Activated CD4-positive, alpha-beta T cell treated with anti-CD3 and anti-CD28 coated beads for 4 hours (primary cell): ENCODE data around the gene CDHR2.
A peak's percentile ranks its signal among the peaks of the same experiment; 100 is the strongest.
"Not testable (repeated sequence)": the region's sequence is repeated elsewhere in the genome, so short reads cannot be mapped to it uniquely, and the experiment has no call there.

Experiments used
- DNase-seq, 2 donors: peaks; one replicate each; pipeline ENCODE4 v3.0.0-alpha.2; 2020

The CDHR2 gene

GRCh38 chr5:176573564-176574296 is 24.6 kb downstream of the CDHR2 start:
- peak; percentile 73 to 81 for DNase-seq

GRCh38 chr5:176574297-176574591 is 25.1 kb downstream of the CDHR2 start:
- DNase-seq = no peak

- no peak for DNase-seq
These were observed 25.9 kb downstream of the CDHR2 start for GRCh38 chr5:176575066-176575465.

- DNase-seq = no peak
These were observed 26.6 kb downstream of the CDHR2 start for GRCh38 chr5:176575488-176576422.

GRCh38 chr5:176577312-176578176 is 28.4 kb downstream of the CDHR2 start:
- no peak for DNase-seq

GRCh38 chr5:176578391-176578808 is 29.3 kb downstream of the CDHR2 start:
- DNase-seq = peak; percentile 23 to 33

GRCh38 chr5:176579323-176579722 is 30.2 kb downstream of the CDHR2 start:
- no peak for DNase-seq

- DNase-seq = no peak
These were observed 32.2 kb downstream of the CDHR2 start for GRCh38 chr5:176581361-176581760.

- no peak for DNase-seq
These were observed 33.9 kb downstream of the CDHR2 start for GRCh38 chr5:176583076-176583475.

- DNase-seq = no peak
These were observed 38.3 kb downstream of the CDHR2 start for GRCh38 chr5:176587398-176587797.

- DNase-seq = no peak
These were observed 39.2 kb downstream of the CDHR2 start for GRCh38 chr5:176588297-176588696.

GRCh38 chr5:176589039-176589769 is 40.1 kb downstream of the CDHR2 start:
- no peak for DNase-seq

- DNase-seq = no peak
These were observed 41.0 kb downstream of the CDHR2 start for GRCh38 chr5:176590035-176590717.

GRCh38 chr5:176591667-176592066 is 42.5 kb downstream of the CDHR2 start:
- not testable (repeated sequence) for DNase-seq

GRCh38 chr5:176592573-176592972 is 43.4 kb downstream of the CDHR2 start:
- no peak for DNase-seq

- DNase-seq = no peak
These were observed 44.2 kb downstream of the CDHR2 start for GRCh38 chr5:176593273-176593869.

GRCh38 chr5:176594554-176594953 is 45.4 kb downstream of the CDHR2 start:
- no peak for DNase-seq

- DNase-seq = no peak
These were observed 46.3 kb downstream of the CDHR2 start for GRCh38 chr5:176595386-176595943.

GRCh38 chr5:176596069-176596644 is 47.0 kb downstream of the CDHR2 start:
- DNase-seq = no peak

GRCh38 chr5:176596689-176597416 is 47.7 kb downstream of the CDHR2 start:
- DNase-seq = peak; percentile 71 to 74
